CD14-positive monocyte (primary cell): ENCODE data around the gene CDC73. TPM values are rescaled to one million over a fixed set of nuclear protein-coding genes. Genes with fewer than 3 reads are reported as not detected.

Source experiments
- DNase-seq, 3 donors: peaks; one replicate each; pipeline ENCODE4 v3.0.0-alpha.2; 2011 to 2022
- H2AFZ ChIP-seq: 2 replicates; pipeline ENCODE4 v1.6.0; 2012; ENCODE audit warnings: mild to moderate bottlenecking, low read depth, low read length, inconsistent platforms; ENCODE audit not compliant: insufficient read depth, poor library complexity, severe bottlenecking
- H3K27ac ChIP-seq, 2 donors: 1 replicate in 1 of 2; 2 replicates in 1 of 2; pipeline ENCODE4 v1.5.1; 2012 to 2013; ENCODE audit warnings: low read length in 2 of 2, control low read depth in 1 of 2, inconsistent platforms in 1 of 2, low read depth in 1 of 2, mild to moderate bottlenecking in 1 of 2
- H3K27me3 ChIP-seq, 2 donors: one replicate each; pipeline versions ENCODE4 v1.6.0 to v1.6.1; 2011 to 2013; ENCODE audit warnings: low read length in 2 of 2; ENCODE audit not compliant: control insufficient read depth in 2 of 2, insufficient read depth in 2 of 2
- H3K36me3 ChIP-seq, 2 donors: replicated peaks in 1 of 2; 1 replicate in 1 of 2; 2 replicates in 1 of 2; pipeline versions ENCODE4 v1.5.1 to v1.6.1; 2012 to 2013; ENCODE audit warnings: low read length in 2 of 2, control low read depth in 1 of 2, inconsistent platforms in 1 of 2, mild to moderate bottlenecking in 1 of 2; ENCODE audit not compliant: insufficient read depth in 2 of 2, control insufficient read depth in 1 of 2
- H3K4me1 ChIP-seq, 2 donors: 1 replicate in 1 of 2; 2 replicates in 1 of 2; pipeline versions ENCODE4 v1.5.1 to v1.6.1; 2012 to 2013; ENCODE audit warnings: low read length in 2 of 2, control low read depth in 1 of 2, inconsistent platforms in 1 of 2, mild to moderate bottlenecking in 1 of 2, moderate library complexity in 1 of 2; ENCODE audit not compliant: insufficient read depth in 2 of 2, control insufficient read depth in 1 of 2
- H3K4me2 ChIP-seq: replicated peaks from 2 replicates; pipeline ENCODE3; 2012; ENCODE audit warnings: low read length, moderate library complexity, mild to moderate bottlenecking; ENCODE audit not compliant: poor library complexity, severe bottlenecking; ENCODE audit errors: extremely low read depth
- H3K4me3 ChIP-seq, 3 experiments: fragments of 200-600 bp in 1 of 3; sonication (generic) in 1 of 3; replicated peaks in 1 of 3; 1 replicate in 2 of 3; 2 replicates in 1 of 3; pipeline ENCODE4 v1.5.1; 2011 to 2013; ENCODE audit warnings: low read length in 3 of 3, mild to moderate bottlenecking in 3 of 3, control low read depth in 2 of 3, low read depth in 2 of 3, inconsistent platforms in 1 of 3, moderate library complexity in 1 of 3
- H3K79me2 ChIP-seq: 2 replicates; pipeline ENCODE4 v1.6.0; 2012; ENCODE audit warnings: mild to moderate bottlenecking, control low read depth, inconsistent platforms, low read length, moderate library complexity; ENCODE audit not compliant: insufficient read depth
- H3K9ac ChIP-seq: 2 replicates; pipeline ENCODE4 v1.6.0; 2017; ENCODE audit warnings: low read length, mild to moderate bottlenecking; ENCODE audit not compliant: insufficient read depth, poor library complexity, severe bottlenecking
- H3K9me3 ChIP-seq, 2 donors: replicated peaks in 1 of 2; 1 replicate in 1 of 2; 2 replicates in 1 of 2; pipeline versions ENCODE4 v1.5.1 to v1.6.1; 2012 to 2013; ENCODE audit warnings: low read length in 2 of 2, control low read depth in 1 of 2; ENCODE audit not compliant: control insufficient read depth in 1 of 2, insufficient read depth in 1 of 2
- H4K20me1 ChIP-seq: 2 replicates; pipeline ENCODE4 v1.6.0; 2012; ENCODE audit warnings: mild to moderate bottlenecking, low read length, control low read depth, moderate library complexity; ENCODE audit not compliant: insufficient read depth
- H3K27ac Mint-ChIP-seq, 7 donors: one replicate each; pipeline ENCODE4 v1.8.0; 2020; ENCODE audit warnings: mild to moderate bottlenecking in 7 of 7, mixed read lengths in 7 of 7, moderate library complexity in 6 of 7, inconsistent platforms in 2 of 7
- H3K27me3 Mint-ChIP-seq, 3 donors: one replicate each; pipeline ENCODE4 v1.8.0; 2021 to 2022; ENCODE audit warnings: low read depth in 3 of 3, mild to moderate bottlenecking in 3 of 3, mixed read lengths in 3 of 3, moderate library complexity in 3 of 3, inconsistent platforms in 1 of 3
- H3K36me3 Mint-ChIP-seq, 2 donors: one replicate each; pipeline ENCODE4 v1.8.0; 2020; ENCODE audit warnings: mixed read lengths in 2 of 2, inconsistent platforms in 1 of 2, mild to moderate bottlenecking in 1 of 2
- H3K4me1 Mint-ChIP-seq: one replicate; pipeline ENCODE4 v1.8.0; 2020; ENCODE audit warnings: mild to moderate bottlenecking, mixed read lengths
- H3K4me3 Mint-ChIP-seq, 2 donors: one replicate each; pipeline ENCODE4 v1.8.0; 2020; ENCODE audit warnings: mild to moderate bottlenecking in 2 of 2, mixed read lengths in 2 of 2, moderate library complexity in 1 of 2
- H3K9me3 Mint-ChIP-seq, 7 donors: one replicate each; pipeline ENCODE4 v1.8.0; 2020 to 2022; ENCODE audit warnings: mixed read lengths in 7 of 7, mild to moderate bottlenecking in 6 of 7, moderate library complexity in 6 of 7, inconsistent platforms in 2 of 7
- CTCF ChIP-seq: fragments of 200-600 bp; IDR thresholded peaks from one replicate; pipeline ENCODE4 v1.8.0; 2022; ENCODE audit warnings: antibody characterized with exemption, mild to moderate bottlenecking
- WGBS: methylation state at CpG from one replicate; pipeline ENCODE4 v1.1.5; 2013; ENCODE audit warnings: missing lambda C conversion rate; ENCODE audit not compliant: insufficient coverage; 5-methylcytosine and 5-hydroxymethylcytosine counted together
- intact Hi-C, 2 donors: fragments of 100-400 bp; cut with micrococcal nuclease; formaldehyde crosslinking; loops; one replicate each; pipeline versions ENCODE4 v1.15.0 to v1.15.1; 2023
- polyA plus RNA-seq, 3 donors: library from polyadenylated mRNA; depleted of rRNA in 1 of 3; unstranded in 2 of 3; stranded (reverse) in 1 of 3; fragments of 300-500 nt in 2 of 3; fragments of >200 nt in 1 of 3; fragmentation: Illumina TruSeq in 2 of 3; gene quantifications; 1 replicate in 2 of 3; 2 replicates in 1 of 3; pipeline ENCODE4 v1.2.3, GENCODE V29; 2012 to 2021

Gene CDC73
- polyA plus RNA-seq, 3 donors = 14.2 to 60.3 (median 57.2) TPM

- intact Hi-C loops = loop anchor here (5.0 kb wide), 2 partner anchors 63 to 313 kb away; partner anchors contain the start of genes RGS2 (in 2 of the 2), RO60 (in 1 of the 2) and UCHL5 (in 1 of the 2)
Observed at GRCh38 chr1:193120604-193121166, 1.1 kb upstream of the CDC73 start.

GRCh38 chr1:193123751-193124150 lies 1.9 kb downstream of the CDC73 start:
- no peak for DNase-seq
- H3K79me2 ChIP-seq = peaks cover 64% of the 10 kb centered on the region
- H3K4me1 Mint-ChIP-seq = peaks cover 34% of the 10 kb centered on the region
- H3K27ac Mint-ChIP-seq = peak overlapping the region in 2 of 7 donors; percentile 4 to 22
- H3K9me3 ChIP-seq = no peaks in the 10 kb centered on the region
- no peak overlapping the region for H3K9ac ChIP-seq
- peak overlapping the region in 1 of 2 donors; percentile 95 for H3K4me3 Mint-ChIP-seq
- H3K9me3 Mint-ChIP-seq = peaks cover 0 to 2% (median 0%) of the 10 kb centered on the region in 7 donors
- peaks cover 0 to 5% (median 2%) of the 10 kb centered on the region in 3 donors for H3K27me3 Mint-ChIP-seq
- peaks cover 24 to 34% of the 10 kb centered on the region in 2 donors for H3K36me3 ChIP-seq
- TF ChIP-seq CTCF = no peak
- intact Hi-C loops = loop anchor here (5.0 kb wide), 2 partner anchors 66 to 316 kb away; partner anchors contain the start of genes RGS2 (in 2 of the 2), RO60 (in 1 of the 2) and UCHL5 (in 1 of the 2)
- H3K4me1 ChIP-seq = peaks cover 16 to 29% of the 10 kb centered on the region in 2 donors
- peak overlapping the region in 1 of 3 experiments; percentile 92 for H3K4me3 ChIP-seq
- no peak overlapping the region for H3K27ac ChIP-seq
- peaks cover 16 to 29% of the 10 kb centered on the region in 2 donors for H3K36me3 Mint-ChIP-seq
- no peaks in the 10 kb centered on the region for H3K27me3 ChIP-seq
- no peak overlapping the region for H2AFZ ChIP-seq
- peak overlapping the region; percentile 97 for H3K4me2 ChIP-seq
- peaks cover 60% of the 10 kb centered on the region for H4K20me1 ChIP-seq

More at GRCh38 chr1:193120604-193121166, 1.1 kb upstream of the CDC73 start:
- Histone ChIP-seq H3K4me2 (peak overlapping the region; percentile 97), H3K9me3 (no peaks in the 10 kb centered on the region), H3K36me3 (peaks cover 9 to 10% of the 10 kb centered on the region in 2 donors), H3K4me1 (peaks cover 16 to 24% of the 10 kb centered on the region in 2 donors), H3K27ac (no peak overlapping the region), H4K20me1 (peaks cover 33% of the 10 kb centered on the region), H3K9ac (no peak overlapping the region), H2AFZ (peak overlapping the region; percentile 91), H3K27me3 (no peaks in the 10 kb centered on the region), H3K79me2 (peaks cover 34% of the 10 kb centered on the region), H3K4me3 (peak overlapping the region in 1 of 3 experiments; percentile 92)
- H3K36me3 Mint-ChIP-seq = peaks cover 5 to 10% of the 10 kb centered on the region in 2 donors
- no peak for DNase-seq
- peak overlapping the region in 4 of 7 donors; percentile 83 to 99 (median 98) for H3K27ac Mint-ChIP-seq
- H3K4me3 Mint-ChIP-seq = peak overlapping the region; percentile 93 to 95
- no peak for TF ChIP-seq CTCF
- peaks cover 2 to 7% (median 3%) of the 10 kb centered on the region in 3 donors for H3K27me3 Mint-ChIP-seq
- WGBS = 20% methylated on average over 1 of the region's 6 CpGs
- peaks cover 0 to 2% (median 0%) of the 10 kb centered on the region in 7 donors for H3K9me3 Mint-ChIP-seq
- H3K4me1 Mint-ChIP-seq = peaks cover 35% of the 10 kb centered on the region
